ENCODE results near the gene RYR3.

Gene RYR3

DNA sequence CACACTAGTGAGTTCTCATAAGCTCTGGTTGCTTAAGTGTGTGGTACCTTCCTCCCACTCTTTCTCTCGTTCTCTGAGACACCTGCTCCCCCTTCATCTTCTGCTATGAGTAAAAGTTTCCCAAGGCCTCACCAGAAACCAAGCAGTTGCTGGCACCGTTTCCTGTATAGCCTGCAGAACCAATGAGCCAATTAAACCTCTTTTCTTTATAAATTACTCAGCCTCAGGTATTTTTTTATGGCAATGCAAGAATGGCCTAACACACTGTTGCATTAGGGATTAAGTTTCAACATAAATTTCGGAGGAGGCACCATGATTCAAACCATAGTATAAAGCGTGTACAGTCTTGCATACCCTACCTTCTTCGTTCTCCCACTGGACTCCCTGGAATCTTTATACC, 405.3 kb downstream of the RYR3 start:
- TF ChIP-seq ZNF8 (CRISPR knock-in tag; IDR thresholded peaks at IDR 0.05) (no peak), TCF4 (CRISPR knock-in tag; IDR thresholded peaks at IDR 0.05; ENCODE audit: borderline replicate concordance) (no peak), PPARA (CRISPR knock-in tag; IDR thresholded peaks at IDR 0.05; ENCODE audit: borderline replicate concordance) (no peak)
- ATAC-seq, result no peak

DNA sequence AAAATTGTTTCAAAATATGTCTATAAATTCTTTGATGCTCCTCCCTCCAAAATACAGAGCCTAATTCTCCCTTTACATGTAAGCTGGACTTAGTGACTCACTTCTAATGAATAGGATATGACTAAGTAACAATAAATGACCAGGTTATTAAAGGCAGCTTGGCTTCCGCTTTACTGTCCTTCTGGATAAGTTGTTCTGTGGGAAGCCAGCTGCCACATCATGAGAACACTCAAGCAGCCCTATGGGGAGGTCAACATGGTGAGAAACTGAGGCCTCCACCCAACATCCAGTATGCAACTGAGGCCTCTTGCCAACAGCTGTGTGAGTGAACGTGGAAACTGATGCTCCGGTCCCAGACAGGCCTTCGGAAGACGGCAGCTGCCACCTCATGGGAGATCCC, 410.2 kb downstream of the RYR3 start:
- TF ChIP-seq CSDC2 (CRISPR knock-in tag; IDR thresholded peaks at IDR 0.05), result no peak
- TF ChIP-seq ZFP3 (CRISPR knock-in tag; IDR thresholded peaks at IDR 0.05), result peak; percentile 60; the same call in 1 of the 2 replicates
- 0 out of 2 replicates have a peak, but pooled peaks have one; percentile 22 for TF ChIP-seq ISL1 (CRISPR knock-in tag; IDR thresholded peaks at IDR 0.05)
- TF ChIP-seq GLIS3 (CRISPR knock-in tag; IDR thresholded peaks at IDR 0.05), result no peak
- TF ChIP-seq, protein P1, sequence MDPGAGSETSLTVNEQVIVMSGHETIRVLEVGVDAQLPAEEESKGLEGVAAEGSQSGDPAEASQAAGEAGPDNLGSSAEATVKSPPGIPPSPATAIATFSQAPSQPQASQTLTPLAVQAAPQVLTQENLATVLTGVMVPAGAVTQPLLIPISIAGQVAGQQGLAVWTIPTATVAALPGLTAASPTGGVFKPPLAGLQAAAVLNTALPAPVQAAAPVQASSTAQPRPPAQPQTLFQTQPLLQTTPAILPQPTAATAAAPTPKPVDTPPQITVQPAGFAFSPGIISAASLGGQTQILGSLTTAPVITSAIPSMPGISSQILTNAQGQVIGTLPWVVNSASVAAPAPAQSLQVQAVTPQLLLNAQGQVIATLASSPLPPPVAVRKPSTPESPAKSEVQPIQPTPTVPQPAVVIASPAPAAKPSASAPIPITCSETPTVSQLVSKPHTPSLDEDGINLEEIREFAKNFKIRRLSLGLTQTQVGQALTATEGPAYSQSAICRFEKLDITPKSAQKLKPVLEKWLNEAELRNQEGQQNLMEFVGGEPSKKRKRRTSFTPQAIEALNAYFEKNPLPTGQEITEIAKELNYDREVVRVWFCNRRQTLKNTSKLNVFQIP (CRISPR knock-in tag; IDR thresholded peaks at IDR 0.05; ENCODE audit: borderline replicate concordance, low read depth), result no peak
- TF ChIP-seq ESRRG (CRISPR knock-in tag; IDR thresholded peaks at IDR 0.05), result no peak
- no peak for TF ChIP-seq ZNF565 (CRISPR knock-in tag; conservative IDR thresholded peaks at IDR 0.05; ENCODE audit: low read depth)
- no peak for TF ChIP-seq ZNF8 (CRISPR knock-in tag; IDR thresholded peaks at IDR 0.05)
- TF ChIP-seq PPARA (CRISPR knock-in tag; IDR thresholded peaks at IDR 0.05; ENCODE audit: borderline replicate concordance), result no peak
- ATAC-seq, result peak; percentile 95

DNA sequence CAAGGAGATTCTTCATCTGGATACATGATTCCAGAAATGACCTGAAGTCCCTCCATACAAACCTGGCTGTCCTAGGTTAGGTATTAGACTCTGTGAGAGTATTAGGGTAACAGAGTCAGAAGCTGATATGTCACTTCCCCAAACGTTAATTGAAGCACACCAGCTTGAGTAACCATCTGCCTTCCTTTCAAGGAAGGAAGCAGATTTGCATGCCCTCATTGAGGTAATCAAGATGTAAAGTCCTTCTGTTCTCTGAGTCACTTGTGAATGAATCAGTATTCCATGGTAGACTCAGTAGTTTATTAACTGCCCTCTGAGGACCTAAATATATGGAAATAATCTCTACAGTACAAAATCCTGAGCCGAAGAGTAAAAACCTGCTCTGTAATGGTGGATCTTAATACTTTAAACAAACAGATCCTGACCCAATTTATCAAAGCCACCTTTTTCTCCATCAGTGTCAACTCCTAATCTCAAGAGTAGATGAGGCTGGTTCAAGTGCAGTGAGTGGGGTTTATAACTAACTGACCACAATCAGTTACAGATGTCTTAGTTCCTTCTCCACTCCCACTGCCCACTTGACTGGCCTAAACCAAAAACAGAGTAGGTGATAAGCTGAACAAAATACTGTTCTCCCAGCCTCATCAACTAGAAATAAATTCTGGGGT, 411.4 kb downstream of the RYR3 start:
- TF ChIP-seq, protein P2, sequence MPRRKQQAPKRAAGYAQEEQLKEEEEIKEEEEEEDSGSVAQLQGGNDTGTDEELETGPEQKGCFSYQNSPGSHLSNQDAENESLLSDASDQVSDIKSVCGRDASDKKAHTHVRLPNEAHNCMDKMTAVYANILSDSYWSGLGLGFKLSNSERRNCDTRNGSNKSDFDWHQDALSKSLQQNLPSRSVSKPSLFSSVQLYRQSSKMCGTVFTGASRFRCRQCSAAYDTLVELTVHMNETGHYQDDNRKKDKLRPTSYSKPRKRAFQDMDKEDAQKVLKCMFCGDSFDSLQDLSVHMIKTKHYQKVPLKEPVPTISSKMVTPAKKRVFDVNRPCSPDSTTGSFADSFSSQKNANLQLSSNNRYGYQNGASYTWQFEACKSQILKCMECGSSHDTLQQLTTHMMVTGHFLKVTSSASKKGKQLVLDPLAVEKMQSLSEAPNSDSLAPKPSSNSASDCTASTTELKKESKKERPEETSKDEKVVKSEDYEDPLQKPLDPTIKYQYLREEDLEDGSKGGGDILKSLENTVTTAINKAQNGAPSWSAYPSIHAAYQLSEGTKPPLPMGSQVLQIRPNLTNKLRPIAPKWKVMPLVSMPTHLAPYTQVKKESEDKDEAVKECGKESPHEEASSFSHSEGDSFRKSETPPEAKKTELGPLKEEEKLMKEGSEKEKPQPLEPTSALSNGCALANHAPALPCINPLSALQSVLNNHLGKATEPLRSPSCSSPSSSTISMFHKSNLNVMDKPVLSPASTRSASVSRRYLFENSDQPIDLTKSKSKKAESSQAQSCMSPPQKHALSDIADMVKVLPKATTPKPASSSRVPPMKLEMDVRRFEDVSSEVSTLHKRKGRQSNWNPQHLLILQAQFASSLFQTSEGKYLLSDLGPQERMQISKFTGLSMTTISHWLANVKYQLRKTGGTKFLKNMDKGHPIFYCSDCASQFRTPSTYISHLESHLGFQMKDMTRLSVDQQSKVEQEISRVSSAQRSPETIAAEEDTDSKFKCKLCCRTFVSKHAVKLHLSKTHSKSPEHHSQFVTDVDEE (CRISPR knock-in tag; IDR thresholded peaks at IDR 0.05), result no peak
- TF ChIP-seq ZFP30 (CRISPR knock-in tag; IDR thresholded peaks at IDR 0.05) (no peak), ZFP3 (CRISPR knock-in tag; IDR thresholded peaks at IDR 0.05) (no peak), ARNTL (CRISPR knock-in tag; IDR thresholded peaks at IDR 0.05; ENCODE audit: borderline replicate concordance, low read depth) (no peak), TOX (CRISPR knock-in tag; IDR thresholded peaks at IDR 0.05; ENCODE audit: borderline replicate concordance) (no peak), SNAI2 (CRISPR knock-in tag; IDR thresholded peaks at IDR 0.05) (no peak), ISL1 (CRISPR knock-in tag; IDR thresholded peaks at IDR 0.05) (no peak), ZNF8 (CRISPR knock-in tag; IDR thresholded peaks at IDR 0.05) (no peak), BACH2 (CRISPR knock-in tag; IDR thresholded peaks at IDR 0.05; ENCODE audit: borderline replicate concordance) (no peak), ZNF70 (CRISPR knock-in tag; IDR thresholded peaks at IDR 0.05) (no peak), ESRRG (CRISPR knock-in tag; IDR thresholded peaks at IDR 0.05) (no peak)
- ATAC-seq, result peak; percentile 42; the same call in 2 of the 3 replicates

DNA sequence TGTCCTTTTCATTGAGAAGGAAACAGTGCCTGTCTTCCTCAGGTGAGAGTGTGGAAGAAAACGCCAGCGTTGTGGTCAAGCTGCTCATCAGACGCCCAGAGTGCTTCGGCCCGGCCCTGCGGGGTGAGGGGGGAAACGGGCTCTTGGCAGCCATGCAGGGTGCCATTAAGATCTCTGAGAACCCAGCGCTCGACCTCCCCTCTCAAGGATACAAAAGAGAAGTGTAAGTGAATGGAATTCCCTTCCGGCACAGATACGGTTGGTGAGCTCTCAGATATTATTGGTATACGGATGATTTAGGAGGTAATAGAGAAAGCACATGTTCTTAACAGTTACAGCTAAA, 411.9 kb downstream of the RYR3 start:
- TF ChIP-seq RARB (CRISPR knock-in tag; IDR thresholded peaks at IDR 0.05), result no peak
- TF ChIP-seq, protein P1 (CRISPR knock-in tag; IDR thresholded peaks at IDR 0.05; ENCODE audit: borderline replicate concordance, low read depth), result no peak
- no peak for ATAC-seq

DNA sequence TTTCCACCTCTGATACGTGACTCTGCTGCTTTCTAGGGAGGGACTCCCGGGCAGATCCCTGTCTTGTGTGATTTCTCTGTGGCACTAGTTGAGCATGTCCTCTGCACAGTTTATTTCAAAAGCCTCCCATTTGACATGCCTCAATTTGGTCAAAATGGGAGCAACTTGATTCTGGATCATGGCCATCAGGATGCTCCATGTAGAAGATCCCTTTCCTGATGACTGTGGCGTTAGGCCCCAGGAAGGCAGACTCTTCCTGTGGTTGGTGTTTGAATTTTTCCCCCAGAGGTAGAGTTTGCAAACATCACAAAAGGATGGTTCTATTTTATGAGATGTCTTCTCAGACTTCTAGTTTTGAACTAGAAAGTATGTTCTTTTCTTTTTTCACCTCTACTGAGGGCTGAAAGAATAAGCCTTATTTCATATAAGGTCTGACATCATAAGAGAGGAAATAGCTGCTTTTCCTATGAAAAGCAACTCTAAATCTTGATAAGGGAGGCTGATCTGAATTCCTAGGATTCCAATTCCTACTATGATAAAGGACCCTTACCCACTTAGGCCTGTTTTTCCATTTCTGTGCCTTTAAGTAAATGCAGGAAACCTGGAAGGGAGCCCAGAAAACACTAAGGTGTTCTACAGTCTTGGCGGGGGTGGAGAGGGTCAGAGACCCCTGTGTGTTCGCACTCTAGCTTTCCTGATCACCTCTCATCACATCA, 413.7 kb downstream of the RYR3 start:
- TF ChIP-seq, protein P2 (CRISPR knock-in tag; IDR thresholded peaks at IDR 0.05), result no peak
- TF ChIP-seq ISL1 (CRISPR knock-in tag; IDR thresholded peaks at IDR 0.05) (peak; percentile 38), GLIS3 (CRISPR knock-in tag; IDR thresholded peaks at IDR 0.05) (no peak), SNAI2 (CRISPR knock-in tag; IDR thresholded peaks at IDR 0.05) (no peak)
- ATAC-seq, result no peak
